HG03280 (cell line): ENCODE data around the gene HIVEP3.

Experiments
- ATAC-seq: cut with Tn5 transposase; IDR thresholded peaks from one replicate; pipeline ENCODE4 v1.9.1; 2021; ENCODE audit warnings: mild to moderate bottlenecking, moderate library complexity; ENCODE audit not compliant: unreplicated experiment

Gene HIVEP3

GRCh38 chr1:41542196-41542930, 376.4 kb downstream of the HIVEP3 start:
- no peak for ATAC-seq

- ATAC-seq: no peak
These were observed 377.1 kb downstream of the HIVEP3 start for GRCh38 chr1:41541592-41541952.

DNA sequence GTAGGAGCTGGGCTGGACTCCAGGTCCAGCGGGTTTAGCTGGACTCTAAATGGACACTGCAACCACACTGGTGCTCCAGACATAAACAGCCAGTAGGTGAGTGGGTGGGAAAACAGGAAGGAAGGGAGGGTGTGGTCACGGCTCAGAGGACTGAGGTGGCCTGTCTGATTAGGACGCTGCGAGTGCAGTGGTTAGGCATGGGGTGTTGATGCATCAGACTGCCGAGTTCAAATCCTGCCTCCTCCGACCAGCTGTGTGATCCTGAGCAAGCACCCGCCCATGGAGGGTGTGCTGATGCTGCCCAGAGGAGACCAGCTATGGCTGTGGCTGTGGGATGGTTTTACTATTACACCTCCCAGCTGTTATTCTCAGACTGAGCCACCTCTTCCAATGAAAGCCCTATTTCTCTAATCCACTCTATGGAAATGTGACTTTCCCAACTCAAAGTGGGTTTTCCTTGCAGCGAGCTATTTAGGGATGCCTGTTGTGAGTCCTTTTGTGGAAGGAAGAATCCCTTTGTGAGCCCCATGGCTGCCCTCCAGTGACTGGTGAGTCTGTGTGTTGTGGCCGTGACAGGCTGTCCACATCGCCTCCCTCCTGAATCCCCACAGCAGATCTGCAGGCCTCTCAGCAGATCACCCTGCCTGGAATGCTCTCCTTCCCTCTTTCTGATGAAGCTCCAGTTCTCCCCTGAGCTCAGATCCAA, 377.7 kb downstream of the HIVEP3 start:
- ATAC-seq: no peak

- no peak for ATAC-seq
These were observed 378.7 kb downstream of the HIVEP3 start for GRCh38 chr1:41539999-41540398.

DNA sequence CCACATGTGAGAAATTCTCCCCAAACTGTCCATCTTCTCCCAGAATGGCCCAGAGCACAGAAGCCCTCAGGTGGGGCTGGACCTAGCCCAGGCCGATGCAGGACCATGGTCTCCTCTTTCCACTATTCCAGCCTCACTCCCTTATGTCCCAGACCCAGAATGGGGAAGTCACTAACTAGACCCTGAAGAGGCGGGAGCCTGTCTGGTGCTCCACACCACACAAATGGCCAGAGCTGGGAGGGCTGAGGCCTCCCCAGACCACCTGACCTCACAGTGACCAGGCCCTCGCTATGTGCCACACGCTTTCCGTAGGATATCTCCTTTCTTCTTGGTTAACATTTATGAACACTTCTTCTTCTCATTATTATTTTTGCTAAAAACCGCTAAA, 379.3 kb downstream of the HIVEP3 start:
- ATAC-seq: no peak

DNA sequence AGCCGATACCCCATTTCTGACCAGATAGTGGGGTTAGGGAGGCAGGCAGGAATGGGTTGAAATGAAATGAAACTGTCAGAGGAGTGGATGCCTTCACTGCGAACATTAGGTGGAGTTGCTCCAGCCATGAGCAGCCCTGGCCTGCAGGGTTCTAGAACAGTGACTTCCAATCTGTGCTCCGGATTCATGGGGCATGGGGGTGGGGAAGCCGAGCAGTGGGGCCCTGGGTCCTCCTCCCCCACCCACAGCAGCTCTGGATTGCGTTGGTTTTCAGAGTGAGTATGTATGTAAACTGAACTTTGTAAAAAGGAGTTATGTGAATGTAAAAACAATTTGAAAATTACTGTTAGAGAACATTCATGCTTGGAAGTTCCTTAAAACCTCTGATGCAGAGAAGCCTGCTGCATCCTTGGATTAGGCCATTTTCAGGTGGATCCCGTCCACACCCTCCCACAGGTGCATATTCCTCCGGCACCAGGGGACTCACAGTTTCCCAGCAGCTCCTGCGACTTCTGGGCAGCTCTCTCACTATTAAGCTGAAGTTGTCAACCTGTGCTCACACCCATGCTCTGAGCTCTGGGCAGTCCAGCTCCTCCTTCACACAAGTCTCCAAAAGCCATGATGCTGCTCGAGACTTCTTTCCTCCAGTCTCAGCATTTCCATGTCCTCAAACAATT, 379.8 kb downstream of the HIVEP3 start:
- ATAC-seq: no peak

DNA sequence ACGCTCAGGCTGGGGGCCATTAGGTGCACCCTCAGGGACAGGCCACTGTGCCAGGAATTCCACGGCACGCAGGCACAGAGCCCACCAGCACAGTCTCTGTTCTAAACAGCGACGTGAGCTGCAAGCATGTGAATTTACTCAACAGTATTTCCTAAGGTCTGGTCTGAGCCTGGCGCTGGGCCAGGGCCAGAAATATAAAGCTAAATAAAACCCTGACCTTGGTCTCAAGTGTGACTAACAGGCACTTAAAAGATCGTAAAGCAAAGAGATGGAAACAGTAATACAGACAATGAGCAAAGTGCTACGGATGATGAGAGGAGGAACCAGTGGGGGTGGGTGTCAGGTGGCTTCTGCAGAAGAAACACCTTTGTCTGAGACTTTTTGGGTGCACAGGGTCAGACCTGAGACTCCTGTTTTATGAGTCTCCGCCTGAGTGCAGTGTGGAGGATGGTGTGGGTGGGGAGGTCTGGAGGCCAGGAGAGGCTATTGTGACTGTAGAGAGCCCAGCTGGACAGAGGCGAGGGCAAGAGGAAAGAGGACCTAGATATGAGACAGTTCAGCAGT, 380.9 kb downstream of the HIVEP3 start:
- no peak for ATAC-seq

DNA sequence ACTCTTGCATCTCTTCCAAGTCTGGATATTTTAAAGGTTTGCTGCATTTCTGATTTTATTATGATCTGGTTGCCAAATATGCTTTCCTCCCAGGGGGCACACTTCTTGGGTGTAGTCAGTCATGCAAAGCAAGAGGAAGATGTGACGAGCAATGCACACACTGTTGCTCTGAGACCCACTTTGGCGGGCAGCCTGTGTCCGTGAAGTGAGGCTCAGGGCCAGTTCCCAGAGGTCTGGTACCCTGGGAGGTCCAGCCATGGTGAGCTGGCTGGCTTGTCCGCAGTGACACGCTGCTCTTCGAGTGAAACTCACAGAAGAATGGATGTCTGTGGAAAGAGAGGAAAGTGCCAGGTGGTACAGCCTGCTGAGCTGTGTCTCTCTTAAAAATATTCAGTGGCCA, 381.5 kb downstream of the HIVEP3 start:
- no peak for ATAC-seq

DNA sequence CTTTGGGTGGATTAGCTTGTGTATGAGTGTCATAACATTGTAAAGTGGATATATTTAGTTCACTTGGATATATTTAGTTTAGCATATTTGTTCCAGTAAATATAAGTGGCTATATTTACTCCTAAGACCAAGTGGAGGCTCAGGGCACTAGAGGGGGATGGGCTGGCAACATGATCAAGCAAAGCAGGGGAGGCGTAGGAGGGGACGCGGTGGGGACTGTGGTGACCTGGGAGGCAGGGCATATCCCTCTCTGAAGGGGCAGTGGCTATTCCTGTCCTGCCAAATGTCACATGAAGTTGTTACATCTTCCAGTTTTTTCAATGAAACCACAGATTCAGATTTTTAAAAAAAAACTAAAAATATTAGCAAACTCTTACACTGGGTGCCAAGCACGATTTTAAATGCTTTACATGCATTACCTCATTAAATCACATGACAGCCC, 382.3 kb downstream of the HIVEP3 start:
- ATAC-seq: no peak

GRCh38 chr1:41535716-41536115, 383.0 kb downstream of the HIVEP3 start:
- no peak for ATAC-seq

DNA sequence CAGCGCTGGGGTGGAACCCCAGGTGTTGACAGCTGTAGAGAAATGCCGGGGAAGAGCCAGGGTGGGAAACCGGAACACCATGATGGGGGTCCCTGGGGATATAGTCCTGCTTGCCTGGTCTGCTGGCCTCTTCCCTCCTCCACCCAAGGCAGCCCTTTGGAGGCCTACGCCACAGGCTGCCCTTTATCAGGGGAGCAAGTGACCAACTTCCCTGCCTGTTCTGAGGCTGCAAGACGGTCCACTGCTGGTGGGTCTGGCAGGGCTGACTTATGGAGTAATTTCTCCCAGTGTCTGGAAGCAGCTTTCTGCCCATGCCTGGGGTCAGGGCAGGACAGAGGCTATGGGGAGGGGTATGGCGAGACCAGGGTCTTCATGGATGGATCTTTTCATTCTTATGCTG, 383.4 kb downstream of the HIVEP3 start:
- no peak for ATAC-seq

GRCh38 chr1:41534181-41535076, 384.3 kb downstream of the HIVEP3 start:
- ATAC-seq: no peak

DNA sequence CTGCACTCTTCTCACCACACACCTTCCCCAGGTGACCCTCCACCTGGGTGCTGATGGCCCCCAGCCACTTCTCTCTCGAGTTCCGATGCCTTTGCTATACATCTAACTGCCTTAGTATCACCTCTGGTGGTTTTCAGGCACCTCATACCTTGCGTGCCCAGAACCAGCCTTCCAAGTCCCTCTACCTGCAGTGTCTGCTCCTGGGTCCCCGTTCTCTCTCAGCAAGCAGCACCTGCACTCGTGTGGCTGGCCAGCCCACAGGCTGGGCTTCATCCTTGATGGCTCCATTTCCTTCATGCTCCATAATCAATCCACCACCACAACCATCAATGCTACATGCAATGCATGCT, 385.0 kb downstream of the HIVEP3 start:
- ATAC-seq: no peak

DNA sequence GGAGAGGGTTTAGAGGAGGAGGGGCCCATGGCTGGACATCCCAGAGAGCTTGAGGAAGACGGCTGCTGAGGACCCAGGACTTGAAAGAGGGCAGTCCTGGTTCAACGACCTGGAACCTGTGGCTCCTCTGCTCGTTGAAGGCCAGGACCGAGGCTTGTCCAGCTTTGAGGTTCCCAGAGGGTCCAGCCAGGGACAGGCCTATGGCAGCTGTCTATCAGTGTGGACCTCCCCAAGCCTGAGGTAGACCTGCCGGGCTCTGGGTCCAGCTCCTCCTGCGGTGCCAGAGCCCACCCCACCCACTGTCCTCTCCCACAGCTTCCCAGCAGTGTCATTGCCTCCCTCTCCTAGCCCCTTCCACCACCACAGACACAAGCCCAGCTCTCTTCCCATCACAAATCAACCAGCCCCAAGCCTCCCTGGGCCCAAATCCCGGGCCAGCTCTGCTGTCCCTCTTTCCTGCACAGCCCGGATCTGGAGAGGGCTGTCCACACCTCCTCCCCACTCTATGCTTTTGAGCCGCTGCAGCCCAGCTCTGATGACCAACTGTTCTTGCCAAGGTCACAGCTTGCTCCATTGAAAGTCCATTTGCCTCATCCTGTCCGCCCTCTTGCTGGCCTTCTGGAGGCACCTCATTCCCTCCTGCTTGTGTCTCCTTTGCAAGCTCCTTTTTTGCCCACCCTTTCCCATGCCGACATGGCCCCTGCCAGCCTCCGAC, 385.5 kb downstream of the HIVEP3 start:
- no peak for ATAC-seq

GRCh38 chr1:41532206-41532975, 386.3 kb downstream of the HIVEP3 start:
- no peak for ATAC-seq

DNA sequence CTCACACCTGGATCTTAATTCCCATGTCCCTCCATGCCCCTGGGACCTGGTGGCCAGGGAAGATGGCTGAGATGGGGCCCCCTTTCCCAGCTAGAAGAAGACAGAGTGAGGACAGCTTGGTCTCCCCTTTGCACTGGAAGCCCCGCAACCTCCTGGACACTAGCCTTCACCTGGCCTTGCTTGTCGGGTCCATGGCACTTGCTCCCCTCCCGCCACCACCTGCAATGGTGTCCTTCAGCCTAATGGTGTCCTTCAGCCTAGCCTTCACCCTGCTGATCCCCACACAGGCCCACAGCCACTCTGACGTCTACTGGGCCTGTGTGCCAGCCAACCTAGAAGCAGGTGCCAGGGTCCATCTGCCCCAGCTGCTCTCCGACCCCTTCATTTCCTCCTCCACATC, 388.3 kb downstream of the HIVEP3 start:
- ATAC-seq: no peak

DNA sequence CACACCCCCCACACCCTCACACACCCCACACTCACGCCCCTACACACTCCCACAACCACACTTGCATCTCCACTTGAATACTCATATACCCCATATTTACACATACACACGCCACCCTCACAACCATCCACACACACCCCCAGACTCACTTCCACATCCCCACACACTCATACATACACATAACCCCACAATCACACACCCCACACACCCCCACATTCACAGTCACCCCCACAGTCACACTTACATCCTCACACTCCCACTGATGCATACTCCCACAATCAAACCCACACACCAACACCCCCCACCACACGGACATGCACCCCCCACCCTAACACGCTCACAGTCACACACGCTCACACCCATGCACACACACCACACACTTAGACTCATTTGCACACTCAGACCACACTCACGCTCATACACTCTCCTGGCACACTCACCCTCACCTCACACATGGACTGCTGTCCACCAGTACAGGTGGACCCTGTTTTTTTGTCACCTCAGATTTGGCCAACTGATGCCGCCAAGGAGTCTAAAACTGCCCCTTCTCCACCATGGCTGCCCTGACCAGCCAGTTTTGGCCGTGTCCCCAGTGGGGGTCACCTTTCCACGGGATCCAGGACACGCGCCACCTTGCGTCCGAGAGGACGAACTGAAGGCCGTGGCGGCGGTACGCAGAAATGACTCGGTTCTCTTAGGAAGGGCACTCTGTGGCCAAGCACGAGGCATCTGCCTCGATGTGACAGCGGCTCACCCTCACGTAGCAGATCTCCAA, 388.9 kb downstream of the HIVEP3 start:
- no peak for ATAC-seq

GRCh38 chr1:41528726-41529605, 389.8 kb downstream of the HIVEP3 start:
- no peak for ATAC-seq
